SW 1271 (cell line): ENCODE data around the gene ENC1.
A peak's percentile ranks its signal among the peaks of the same experiment; 100 is the strongest.

Source experiments
- DNase-seq, 2 experiments: peaks; one replicate each; lab custom pipeline; 2025; lab: John Stamatoyannopoulos, UW

The ENC1 gene

GRCh38 chr5:74657165-74657564 is 16.6 kb upstream of the ENC1 start:
- no peak for DNase-seq

GRCh38 chr5:74655716-74656115 is 15.2 kb upstream of the ENC1 start:
- DNase-seq, result no peak

- DNase-seq, result no peak
Observed at GRCh38 chr5:74655206-74655605, 14.7 kb upstream of the ENC1 start.

GRCh38 chr5:74653991-74654390 is 13.5 kb upstream of the ENC1 start:
- DNase-seq, result no peak

- no peak for DNase-seq
Observed at GRCh38 chr5:74652576-74652975, 12.0 kb upstream of the ENC1 start.

GRCh38 chr5:74651710-74652109 is 11.2 kb upstream of the ENC1 start:
- DNase-seq, result no peak

GRCh38 chr5:74649421-74649973 is 9.0 kb upstream of the ENC1 start:
- no peak for DNase-seq

- DNase-seq, result peak; percentile 26 to 77
Observed at GRCh38 chr5:74648835-74649293, 8.3 kb upstream of the ENC1 start.

- DNase-seq, result no peak
Observed at GRCh38 chr5:74647096-74647495, 6.6 kb upstream of the ENC1 start.

- DNase-seq, result peak; percentile 81 to 93
Observed at GRCh38 chr5:74643111-74643562, 2.6 kb upstream of the ENC1 start.

- no peak for DNase-seq
Observed at GRCh38 chr5:74642543-74642863, 2.0 kb upstream of the ENC1 start.

- peak; percentile 71 to 91 for DNase-seq
Observed at GRCh38 chr5:74641735-74642542, 1.4 kb upstream of the ENC1 start.

GRCh38 chr5:74640954-74641734 is 616 bp upstream of the ENC1 start:
- DNase-seq, result peak; percentile 91 to 93

- no peak for DNase-seq
Observed at GRCh38 chr5:74639807-74640449, 600 bp downstream of the ENC1 start.

- DNase-seq, result peak in 1 of 2 experiments; percentile 54
Observed at GRCh38 chr5:74638970-74639806, 1.3 kb downstream of the ENC1 start.

GRCh38 chr5:74638544-74638969 is 2.0 kb downstream of the ENC1 start:
- DNase-seq, result peak in 1 of 2 experiments; percentile 54

- DNase-seq, result no peak
Observed at GRCh38 chr5:74636552-74636951, 4.0 kb downstream of the ENC1 start.

GRCh38 chr5:74636149-74636548 is 4.4 kb downstream of the ENC1 start:
- no peak for DNase-seq

GRCh38 chr5:74634611-74635286 is 5.8 kb downstream of the ENC1 start:
- no peak for DNase-seq

GRCh38 chr5:74633695-74634094 is 6.8 kb downstream of the ENC1 start:
- DNase-seq, result no peak

GRCh38 chr5:74632947-74633356 is 7.6 kb downstream of the ENC1 start:
- peak in 1 of 2 experiments; percentile 19 for DNase-seq
